NCI-H2107 treated with DMSO at 0.1 percent for 48 hours (cell line): ENCODE results near the gene MRPL10.

Source experiments
- DNase-seq: peaks from one replicate; lab custom pipeline; 2025; ENCODE audit not compliant: unreplicated experiment; lab: John Stamatoyannopoulos, UW

MRPL10 gene

GRCh38 chr17:47815106-47815918 lies 16.0 kb downstream of the MRPL10 start:
- DNase-seq: no peak

GRCh38 chr17:47813512-47814031 lies 17.8 kb downstream of the MRPL10 start:
- DNase-seq: no peak

- no peak for DNase-seq
These were observed 18.3 kb downstream of the MRPL10 start for GRCh38 chr17:47813077-47813476.

GRCh38 chr17:47812146-47812920 lies 19.0 kb downstream of the MRPL10 start:
- DNase-seq: no peak

GRCh38 chr17:47811709-47812108 lies 19.6 kb downstream of the MRPL10 start:
- DNase-seq: no peak

GRCh38 chr17:47810901-47811635 lies 20.3 kb downstream of the MRPL10 start:
- no peak for DNase-seq

GRCh38 chr17:47810200-47810821 lies 21.0 kb downstream of the MRPL10 start:
- no peak for DNase-seq

GRCh38 chr17:47808830-47809480 lies 22.4 kb downstream of the MRPL10 start:
- no peak for DNase-seq

GRCh38 chr17:47808036-47808829 lies 23.1 kb downstream of the MRPL10 start:
- no peak for DNase-seq

GRCh38 chr17:47807421-47807820 lies 23.9 kb downstream of the MRPL10 start:
- no peak for DNase-seq

- DNase-seq: no peak
These were observed 24.5 kb downstream of the MRPL10 start for GRCh38 chr17:47806913-47807255.

- no peak for DNase-seq
These were observed 25.1 kb downstream of the MRPL10 start for GRCh38 chr17:47806026-47806912.

- no peak for DNase-seq
These were observed 26.9 kb downstream of the MRPL10 start for GRCh38 chr17:47804461-47804860.

- no peak for DNase-seq
These were observed 27.6 kb downstream of the MRPL10 start for GRCh38 chr17:47803751-47804150.

GRCh38 chr17:47803201-47803600 lies 28.1 kb downstream of the MRPL10 start:
- DNase-seq: no peak

- DNase-seq: peak; percentile 79
These were observed 28.9 kb downstream of the MRPL10 start for GRCh38 chr17:47802341-47803022.

- DNase-seq: no peak
These were observed 29.4 kb downstream of the MRPL10 start for GRCh38 chr17:47801906-47802305.

GRCh38 chr17:47801176-47801765 lies 30.1 kb downstream of the MRPL10 start:
- DNase-seq: no peak
